Hypothalamus (tissue), 51 donors: ENCODE measurements around the gene TTLL11.
A peak's percentile ranks its signal among the peaks of the same experiment; 100 is the strongest.

Experiments used
- DNase-seq, 51 donors: peaks; one replicate each; lab custom pipeline; 2025; lab: John Stamatoyannopoulos, UW

The TTLL11 gene

GRCh38 chr9:121781701-121782464 lies 311.2 kb downstream of the TTLL11 start:
- DNase-seq: no peak

- DNase-seq: no peak
These were observed 312.0 kb downstream of the TTLL11 start for GRCh38 chr9:121781145-121781548.

- DNase-seq: no peak
These were observed 312.7 kb downstream of the TTLL11 start for GRCh38 chr9:121780177-121781040.

- peak in 4 of 51 donors; percentile 11 to 31 (median 15) for DNase-seq
These were observed 313.6 kb downstream of the TTLL11 start for GRCh38 chr9:121779381-121780117.

GRCh38 chr9:121778252-121779225 lies 314.6 kb downstream of the TTLL11 start:
- no peak for DNase-seq

GRCh38 chr9:121776739-121777637 lies 316.1 kb downstream of the TTLL11 start:
- no peak for DNase-seq

- DNase-seq: no peak
These were observed 316.9 kb downstream of the TTLL11 start for GRCh38 chr9:121776001-121776738.

GRCh38 chr9:121774715-121775613 lies 318.1 kb downstream of the TTLL11 start:
- DNase-seq: peak in 2 of 51 donors; percentile 27 to 35

GRCh38 chr9:121773954-121774714 lies 319.0 kb downstream of the TTLL11 start:
- no peak for DNase-seq

- DNase-seq: no peak
These were observed 319.7 kb downstream of the TTLL11 start for GRCh38 chr9:121773286-121773953.

GRCh38 chr9:121772600-121773285 lies 320.4 kb downstream of the TTLL11 start:
- DNase-seq: peak in 35 of 51 donors; percentile 17 to 82 (median 58)
